ENCODE results near the gene ZP4.
"Not testable (repeated sequence)": the region's sequence is repeated elsewhere in the genome, so short reads cannot be mapped to it uniquely, and the experiment has no call there.

- TF ChIP-seq EZH2 (IDR thresholded peaks at IDR 0.05; ENCODE audit: borderline replicate concordance, low read depth, low read length, severe bottlenecking); CTCF (IDR thresholded peaks at IDR 0.05; ENCODE audit: borderline replicate concordance, extremely low read depth, low read length, poor library complexity, severe bottlenecking): not testable (repeated sequence)
Measured at GRCh38 chr1:237843516-237843915, 47.2 kb downstream of the ZP4 start.

Data from DND-41 (cell line).